H1 (cell line): ENCODE results near the gene C20orf96. TPM values are rescaled to one million over a fixed set of nuclear protein-coding genes. Genes with fewer than 3 reads are reported as not detected.
A peak's percentile ranks its signal among the peaks of the same experiment; 100 is the strongest.

Experiments
- CTCF ChIA-PET: fragments of 300-600 bp; sonication (Branson Sonifier 250); formaldehyde crosslinking; loops from one replicate; lab custom pipeline; 2021; ENCODE audit not compliant: partially characterized antibody; lab: Charles Lee
- POLR2A ChIA-PET: fragments of 300-600 bp; sonication (Branson Sonifier 250); formaldehyde crosslinking; loops from one replicate; lab custom pipeline; 2021; ENCODE audit warnings: inconsistent platforms; ENCODE audit not compliant: partially characterized antibody; lab: Charles Lee
- DNase-seq, 2 experiments: peaks; one replicate each; pipeline versions ENCODE4 v3.0.0 to v3.0.0-alpha.2; 2010 to 2022; ENCODE audit warnings: low spot score in 2 of 2, low read depth in 1 of 2, mixed read lengths in 1 of 2
- FAIRE-seq: peaks from 2 replicates; lab custom pipeline; 2011; peaks lifted over from hg19 to GRCh38; lab: Jason Lieb, UNC
- H2AFZ ChIP-seq: 2 replicates; pipeline ENCODE4 v1.8.1; 2012; ENCODE audit warnings: low read length, inconsistent platforms
- H2AK5ac ChIP-seq: 2 replicates; pipeline ENCODE4 v1.6.1; 2013; ENCODE audit warnings: low read depth, low read length
- H2BK120ac ChIP-seq: replicated peaks from 2 replicates; pipeline ENCODE3; 2013; ENCODE audit warnings: low read depth, low read length, inconsistent platforms
- H2BK12ac ChIP-seq: 2 replicates; pipeline ENCODE4 v1.6.1; 2013; ENCODE audit warnings: low read depth, low read length
- H2BK15ac ChIP-seq: 2 replicates; pipeline ENCODE4 v1.6.1; 2013; ENCODE audit warnings: low read length
- H2BK20ac ChIP-seq: 2 replicates; pipeline ENCODE4 v1.6.1; 2013; ENCODE audit warnings: low read length
- H2BK5ac ChIP-seq: 2 replicates; pipeline ENCODE4 v1.6.1; 2013; ENCODE audit warnings: low read depth, low read length
- H3K14ac ChIP-seq: 2 replicates; pipeline ENCODE4 v1.6.1; 2013; ENCODE audit warnings: inconsistent platforms; ENCODE audit not compliant: insufficient read length
- H3K18ac ChIP-seq: 2 replicates; pipeline ENCODE4 v1.6.1; 2013; ENCODE audit warnings: low read length; ENCODE audit errors: extremely low read depth
- H3K23ac ChIP-seq: 2 replicates; pipeline ENCODE4 v1.6.1; 2013; ENCODE audit warnings: inconsistent platforms; ENCODE audit not compliant: insufficient read length
- H3K23me2 ChIP-seq: 2 replicates; pipeline ENCODE4 v1.6.1; 2013; ENCODE audit warnings: low read depth, low read length
- H3K27ac ChIP-seq: 2 replicates; pipeline ENCODE4 v1.6.1; 2011; ENCODE audit warnings: low read depth, low read length, inconsistent platforms
- H3K27me3 ChIP-seq, 4 experiments: replicated peaks in 1 of 4; 1 replicate in 1 of 4; 2 replicates in 3 of 4; pipeline versions ENCODE4 v1.6.1 to v1.8.1; 2011 to 2013; ENCODE audit warnings: low read length in 3 of 4, mild to moderate bottlenecking in 3 of 4, inconsistent platforms in 2 of 4, mixed read lengths in 2 of 4, moderate library complexity in 1 of 4; ENCODE audit not compliant: control insufficient read depth in 3 of 4, insufficient read depth in 3 of 4; ENCODE audit errors: extremely low read depth in 1 of 4
- H3K36me3 ChIP-seq, 4 experiments: 2 replicates each; pipeline versions ENCODE4 v1.6.1 to v1.8.1; 2011 to 2013; ENCODE audit warnings: mild to moderate bottlenecking in 4 of 4, low read length in 3 of 4, moderate library complexity in 2 of 4, control low read depth in 1 of 4, inconsistent platforms in 1 of 4; ENCODE audit not compliant: insufficient read depth in 4 of 4, control insufficient read depth in 2 of 4
- H3K4ac ChIP-seq: replicated peaks from 2 replicates; pipeline ENCODE3; 2013; ENCODE audit warnings: low read length, low read depth, mixed read lengths, inconsistent platforms; ENCODE audit not compliant: insufficient read length
- H3K4me1 ChIP-seq, 4 experiments: replicated peaks in 1 of 4; 1 replicate in 1 of 4; 2 replicates in 3 of 4; pipeline versions ENCODE4 v1.6.1 to v1.8.1; 2011 to 2013; ENCODE audit warnings: low read length in 3 of 4, inconsistent platforms in 2 of 4, mixed read lengths in 1 of 4; ENCODE audit not compliant: insufficient read depth in 4 of 4, control insufficient read depth in 3 of 4
- H3K4me2 ChIP-seq, 2 experiments: 2 replicates each; pipeline versions ENCODE4 v1.6.1 to v1.8.1; 2011 to 2013; ENCODE audit warnings: low read depth in 2 of 2, low read length in 2 of 2, control low read depth in 1 of 2, inconsistent platforms in 1 of 2, mild to moderate bottlenecking in 1 of 2; ENCODE audit not compliant: insufficient read depth in 1 of 2
- H3K4me3 ChIP-seq, 4 experiments: fragments of 200-600, 300-600 bp in 1 of 4; sonication (generic), shearing (Covaris generic), sonication (Bioruptor Twin) in 1 of 4; 2 replicates each; pipeline versions ENCODE4 v1.5.1 to v1.8.1; 2011 to 2016; ENCODE audit warnings: low read length in 4 of 4, low read depth in 3 of 4, control low read depth in 2 of 4, inconsistent platforms in 2 of 4, mild to moderate bottlenecking in 2 of 4, mixed read lengths in 1 of 4, moderate library complexity in 1 of 4; ENCODE audit not compliant: insufficient read depth in 2 of 4; ENCODE audit errors: extremely low read depth in 1 of 4
- H3K56ac ChIP-seq: replicated peaks from 2 replicates; pipeline ENCODE3; 2013; ENCODE audit warnings: low read depth, mild to moderate bottlenecking, mixed read lengths, low read length, inconsistent platforms; ENCODE audit not compliant: insufficient read length
- H3K79me1 ChIP-seq: 2 replicates; pipeline ENCODE4 v1.6.1; 2013; ENCODE audit warnings: low read depth, low read length, control low read depth
- H3K79me2 ChIP-seq, 2 experiments: 2 replicates each; pipeline versions ENCODE4 v1.6.1 to v1.8.1; 2012 to 2013; ENCODE audit warnings: low read length in 2 of 2, mild to moderate bottlenecking in 2 of 2, inconsistent platforms in 1 of 2; ENCODE audit not compliant: insufficient read depth in 2 of 2, control insufficient read depth in 1 of 2
- H3K9ac ChIP-seq, 4 experiments: replicated peaks in 1 of 4; 1 replicate in 1 of 4; 2 replicates in 3 of 4; pipeline versions ENCODE4 v1.6.1 to v1.8.1; 2011 to 2013; ENCODE audit warnings: low read depth in 3 of 4, low read length in 3 of 4, control low read depth in 2 of 4, mild to moderate bottlenecking in 2 of 4, moderate library complexity in 2 of 4, inconsistent platforms in 1 of 4; ENCODE audit errors: extremely low read depth in 1 of 4
- H3K9me3 ChIP-seq, 2 experiments: 2 replicates each; pipeline versions ENCODE4 v1.6.1 to v1.8.1; 2012 to 2013; ENCODE audit warnings: mild to moderate bottlenecking in 2 of 2, moderate library complexity in 2 of 2, control low read depth in 1 of 2, inconsistent platforms in 1 of 2, low read depth in 1 of 2, low read length in 1 of 2, mixed read lengths in 1 of 2; ENCODE audit not compliant: insufficient read depth in 2 of 2
- H4K20me1 ChIP-seq, 2 experiments: replicated peaks in 1 of 2; 2 replicates each; pipeline versions ENCODE3 to v1.8.1; 2011 to 2013; ENCODE audit warnings: inconsistent platforms in 2 of 2, low read length in 2 of 2, mild to moderate bottlenecking in 1 of 2; ENCODE audit not compliant: insufficient read depth in 2 of 2, control insufficient read depth in 1 of 2
- H4K5ac ChIP-seq: 2 replicates; pipeline ENCODE4 v1.6.1; 2013; ENCODE audit warnings: low read length, low read depth, mixed read lengths, inconsistent platforms; ENCODE audit not compliant: insufficient read length
- H4K8ac ChIP-seq: 2 replicates; pipeline ENCODE4 v1.8.0; 2013; ENCODE audit warnings: mild to moderate bottlenecking, moderate library complexity, low read length, inconsistent platforms; ENCODE audit not compliant: insufficient read depth; ENCODE audit errors: extremely low read depth
- H4K91ac ChIP-seq: replicated peaks from 2 replicates; pipeline ENCODE3; 2013; ENCODE audit warnings: low read length, mixed read lengths, inconsistent platforms; ENCODE audit not compliant: insufficient read length
- ATF2 ChIP-seq: IDR thresholded peaks from 2 replicates; pipeline ENCODE4 v1.6.1; 2012; ENCODE audit warnings: low read length, inconsistent platforms
- BACH1 ChIP-seq: IDR thresholded peaks from 2 replicates; pipeline ENCODE4 v1.6.1; 2012; ENCODE audit warnings: low read length, improper control_type of control experiment
- EGR1 ChIP-seq: IDR thresholded peaks from 2 replicates; pipeline ENCODE4 v1.6.1; 2011; ENCODE audit warnings: low read depth, low read length, borderline replicate concordance
- EZH2 ChIP-seq: fragments of 200-600 bp; sonication (generic); IDR thresholded peaks from 2 replicates; pipeline ENCODE4 v1.7.1; 2012; ENCODE audit warnings: low read depth, mild to moderate bottlenecking, moderate library complexity, low read length, inconsistent platforms; ENCODE audit not compliant: severe bottlenecking
- POLR2A ChIP-seq, 2 experiments: IDR thresholded peaks; 1 replicate in 1 of 2; 2 replicates in 1 of 2; pipeline ENCODE4 v1.6.1; 2011; ENCODE audit warnings: low read depth in 2 of 2, low read length in 2 of 2, mild to moderate bottlenecking in 2 of 2; ENCODE audit errors: control extremely low read depth in 1 of 2
- POLR2AphosphoS5 ChIP-seq: IDR thresholded peaks from 2 replicates; pipeline ENCODE4 v1.6.1; 2011; ENCODE audit warnings: low read depth, low read length
- SP1 ChIP-seq: IDR thresholded peaks from 2 replicates; pipeline ENCODE4 v1.6.1; 2011; ENCODE audit warnings: low read depth, low read length
- SP2 ChIP-seq: IDR thresholded peaks from 2 replicates; pipeline ENCODE4 v1.6.1; 2012; ENCODE audit warnings: mild to moderate bottlenecking, low read length, inconsistent platforms
- SP4 ChIP-seq: IDR thresholded peaks from 2 replicates; pipeline ENCODE4 v1.6.1; 2012; ENCODE audit warnings: low read length, inconsistent platforms
- TAF1 ChIP-seq: IDR thresholded peaks from 2 replicates; pipeline ENCODE4 v1.6.1; 2011; ENCODE audit warnings: mild to moderate bottlenecking, low read depth, low read length
- TCF12 ChIP-seq: IDR thresholded peaks from 2 replicates; pipeline ENCODE4 v1.6.1; 2011; ENCODE audit warnings: low read depth, mild to moderate bottlenecking, low read length
- WGBS, 2 experiments: shearing (Covaris generic) in 1 of 2; methylation state at CpG; one replicate each; pipeline versions ENCODE4 v1.1.6 to v1.1.7; 2013 to 2015; ENCODE audit warnings: low lambda C conversion rate in 2 of 2, mixed read lengths in 2 of 2, inconsistent platforms in 1 of 2, low coverage in 1 of 2, missing lambda C conversion rate in 1 of 2; ENCODE audit not compliant: insufficient replicate concordance in 2 of 2, insufficient coverage in 1 of 2, insufficient read length in 1 of 2; ENCODE audit errors: extremely low coverage in 1 of 2, missing lambda C conversion rate in 1 of 2; 5-methylcytosine and 5-hydroxymethylcytosine counted together
- polyA plus RNA-seq, 7 experiments: library from polyadenylated mRNA; depleted of rRNA in 3 of 7; stranded (reverse) in 5 of 7; unstranded in 2 of 7; fragments of >200 nt in 5 of 7; fragments of 200-250 nt in 2 of 7; gene quantifications; 1 replicate in 5 of 7; 2 replicates in 1 of 7; 4 replicates in 1 of 7; pipeline versions ENCODE4 v1.2.1 to v1.2.3, GENCODE V29; 2011 to 2013; ENCODE audit warnings: missing spikeins in 2 of 7, mixed read lengths in 2 of 7
- total RNA-seq: library from RNA; stranded (reverse); fragmentation: NEBNext Ultra II Directional; extraction: Animal tissue kit (Norgen Biotek cat#: 25700); gene quantifications from 2 replicates; pipeline ENCODE4 v1.2.1, GENCODE V29; 2021

C20orf96 gene
- total and polyA plus RNA-seq, 2 of the 8 experiments (the other 6 are each of a cell fraction or from before 2014, with no cell fraction given): 19.2 to 21.0 TPM

GRCh38 chr20:325889-326644 is 35.5 kb upstream of the C20orf96 start:
- Histone ChIP-seq H3K79me2 (peaks cover 7 to 31% of the 10 kb centered on the region in 2 experiments), H3K36me3 (peaks cover 0 to 3% (median 0%) of the 10 kb centered on the region in 4 experiments; a peak in 1 of 8 replicates), H2AK5ac (no peak overlapping the region), H3K27me3 (no peaks in the 10 kb centered on the region), H2BK20ac (no peak overlapping the region; the same call in 1 of the 2 replicates), H3K18ac (peak overlapping the region; percentile 95), H4K5ac (peak overlapping the region; percentile 82), H3K79me1 (peaks cover 12% of the 10 kb centered on the region), H2BK120ac (no peak overlapping the region), H3K23me2 (peaks cover 9% of the 10 kb centered on the region; the same call in 1 of the 2 replicates), H2BK5ac (peak overlapping the region; percentile 98), H2AFZ (no peak overlapping the region), H3K9ac (peak overlapping the region; percentile 53 to 94 (median 90)), H3K4me1 (peaks cover 12 to 37% (median 21%) of the 10 kb centered on the region in 4 experiments), H3K56ac (peak overlapping the region; percentile 96), H2BK15ac (peak overlapping the region; percentile 81; the same call in 1 of the 2 replicates), H3K9me3 (no peaks in the 10 kb centered on the region), H3K4me2 (peak overlapping the region; percentile 27 to 85), H3K14ac (no peak overlapping the region), H4K20me1 (peaks cover 19 to 29% of the 10 kb centered on the region in 2 experiments), H3K27ac (peak overlapping the region; percentile 90), H4K8ac (peak overlapping the region; percentile 90), H2BK12ac (no peak overlapping the region; the same call in 1 of the 2 replicates), H3K23ac (no peak overlapping the region), H3K4me3 (peak overlapping the region; percentile 68 to 95 (median 91)), H4K91ac (peak overlapping the region; percentile 95), H3K4ac (no peak overlapping the region)
- FAIRE-seq (no peak), DNase-seq (peak in 1 of 2 experiments; percentile 79)
- WGBS, 2 experiments: 1% methylated on average over 40 of the region's 103 CpGs; no CpG with 5 or more reads in 1 of the 2 experiments
- ChIA-PET POLR2A (interaction anchor here (0.7 to 7.7 kb wide), 22 partner anchors 11 to 121 kb away, joined by 3 to 97 read pairs (median 4); partner anchors contain the start of genes NRSN2 and TRIB3), CTCF (interaction anchor here (1.0 to 3.9 kb wide), 3 partner anchors 11 to 59 kb away, joined by 3 to 12 read pairs (median 3); no protein-coding TSS in a partner anchor)
- TF ChIP-seq SP1 (no peak), SP2 (no peak), TCF12 (no peak), ATF2 (no peak), BACH1 (no peak), TAF1 (peak; percentile 50), POLR2A (IDR thresholded peaks at IDR 0.05; ENCODE audit: control extremely low read depth in 1 of 2, low read depth in 2 of 2, low read length in 2 of 2) (peak in 1 of 2 experiments; percentile 61; a peak in 1 of 3 replicates), EGR1 (no peak), POLR2AphosphoS5 (no peak; the same call in 1 of the 2 replicates), SP4 (no peak), EZH2 (no peak)
